ENCODE results near the gene SNTB2.
"Not testable (repeated sequence)": the region's sequence is repeated elsewhere in the genome, so short reads cannot be mapped to it uniquely, and the experiment has no call there.

DNA sequence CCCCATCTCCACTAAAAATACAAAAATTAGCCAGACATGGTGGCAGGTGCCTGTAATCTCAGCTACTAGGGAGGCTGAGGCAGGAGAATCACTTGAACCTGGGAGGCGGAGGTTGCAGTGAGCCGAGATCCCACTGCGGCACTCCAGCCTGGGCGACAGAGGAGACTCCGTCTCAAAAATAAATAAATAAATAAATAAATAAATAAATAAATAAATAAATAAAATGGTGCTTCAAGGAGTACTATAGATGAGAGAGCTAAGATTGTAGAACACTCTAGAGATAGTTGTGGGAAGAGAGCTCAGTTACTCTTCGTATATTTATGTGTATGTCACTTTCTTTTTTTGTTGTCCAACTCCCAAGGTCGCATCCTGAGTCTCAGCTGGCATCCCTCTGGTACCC lies 47.5 kb upstream of the SNTB2 start:
- TF ChIP-seq, protein P1, sequence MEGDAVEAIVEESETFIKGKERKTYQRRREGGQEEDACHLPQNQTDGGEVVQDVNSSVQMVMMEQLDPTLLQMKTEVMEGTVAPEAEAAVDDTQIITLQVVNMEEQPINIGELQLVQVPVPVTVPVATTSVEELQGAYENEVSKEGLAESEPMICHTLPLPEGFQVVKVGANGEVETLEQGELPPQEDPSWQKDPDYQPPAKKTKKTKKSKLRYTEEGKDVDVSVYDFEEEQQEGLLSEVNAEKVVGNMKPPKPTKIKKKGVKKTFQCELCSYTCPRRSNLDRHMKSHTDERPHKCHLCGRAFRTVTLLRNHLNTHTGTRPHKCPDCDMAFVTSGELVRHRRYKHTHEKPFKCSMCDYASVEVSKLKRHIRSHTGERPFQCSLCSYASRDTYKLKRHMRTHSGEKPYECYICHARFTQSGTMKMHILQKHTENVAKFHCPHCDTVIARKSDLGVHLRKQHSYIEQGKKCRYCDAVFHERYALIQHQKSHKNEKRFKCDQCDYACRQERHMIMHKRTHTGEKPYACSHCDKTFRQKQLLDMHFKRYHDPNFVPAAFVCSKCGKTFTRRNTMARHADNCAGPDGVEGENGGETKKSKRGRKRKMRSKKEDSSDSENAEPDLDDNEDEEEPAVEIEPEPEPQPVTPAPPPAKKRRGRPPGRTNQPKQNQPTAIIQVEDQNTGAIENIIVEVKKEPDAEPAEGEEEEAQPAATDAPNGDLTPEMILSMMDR (IDR thresholded peaks at IDR 0.05) = not testable (repeated sequence)
- TF ChIP-seq MEF2A (IDR thresholded peaks at IDR 0.05; ENCODE audit: borderline replicate concordance, low read depth); YY1 (IDR thresholded peaks at IDR 0.05; ENCODE audit: low read depth); POLR2AphosphoS5 (IDR thresholded peaks at IDR 0.05; ENCODE audit: low read depth, low read length); EZH2phosphoT487 (IDR thresholded peaks at IDR 0.05; ENCODE audit: borderline replicate concordance, low read depth); MAX (IDR thresholded peaks at IDR 0.05; ENCODE audit: low read depth); SIN3A (IDR thresholded peaks at IDR 0.05; ENCODE audit: borderline replicate concordance, low read depth, low read length); SMC3 (IDR thresholded peaks at IDR 0.05; ENCODE audit: low read depth, low read length); TEAD4 (IDR thresholded peaks at IDR 0.05; ENCODE audit: borderline replicate concordance, insufficient read depth): not testable (repeated sequence)
- TF ChIP-seq, protein P2, sequence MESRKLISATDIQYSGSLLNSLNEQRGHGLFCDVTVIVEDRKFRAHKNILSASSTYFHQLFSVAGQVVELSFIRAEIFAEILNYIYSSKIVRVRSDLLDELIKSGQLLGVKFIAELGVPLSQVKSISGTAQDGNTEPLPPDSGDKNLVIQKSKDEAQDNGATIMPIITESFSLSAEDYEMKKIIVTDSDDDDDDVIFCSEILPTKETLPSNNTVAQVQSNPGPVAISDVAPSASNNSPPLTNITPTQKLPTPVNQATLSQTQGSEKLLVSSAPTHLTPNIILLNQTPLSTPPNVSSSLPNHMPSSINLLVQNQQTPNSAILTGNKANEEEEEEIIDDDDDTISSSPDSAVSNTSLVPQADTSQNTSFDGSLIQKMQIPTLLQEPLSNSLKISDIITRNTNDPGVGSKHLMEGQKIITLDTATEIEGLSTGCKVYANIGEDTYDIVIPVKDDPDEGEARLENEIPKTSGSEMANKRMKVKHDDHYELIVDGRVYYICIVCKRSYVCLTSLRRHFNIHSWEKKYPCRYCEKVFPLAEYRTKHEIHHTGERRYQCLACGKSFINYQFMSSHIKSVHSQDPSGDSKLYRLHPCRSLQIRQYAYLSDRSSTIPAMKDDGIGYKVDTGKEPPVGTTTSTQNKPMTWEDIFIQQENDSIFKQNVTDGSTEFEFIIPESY (IDR thresholded peaks at IDR 0.05; ENCODE audit: borderline replicate concordance, low read depth) = not testable (repeated sequence)

Measured in SK-N-SH (cell line).